ENCODE measurements around the gene DCUN1D5.
"Not testable (repeated sequence)": the region's sequence is repeated elsewhere in the genome, so short reads cannot be mapped to it uniquely, and the experiment has no call there.

DCUN1D5 gene

DNA sequence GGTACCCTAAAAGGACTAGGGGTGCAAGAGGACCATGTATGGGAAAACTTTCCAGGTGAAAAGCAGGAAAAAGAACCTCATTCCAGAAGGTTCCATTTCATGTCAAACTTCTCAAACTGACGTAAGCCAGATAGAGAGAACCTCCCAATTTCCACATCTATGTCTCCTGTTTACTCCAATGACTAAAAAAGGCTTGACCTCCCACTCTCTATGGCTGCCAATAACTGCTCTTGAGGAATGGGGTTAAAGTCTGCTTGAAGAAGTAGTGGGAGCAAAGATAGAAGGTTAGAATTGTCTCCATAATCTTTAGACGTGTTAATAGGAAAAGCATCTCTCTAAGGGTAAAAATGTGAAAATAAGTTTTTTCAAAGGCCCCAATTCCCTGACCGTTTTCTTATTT is 38.0 kb downstream of the DCUN1D5 start:
- no peak for DNase-seq

DNA sequence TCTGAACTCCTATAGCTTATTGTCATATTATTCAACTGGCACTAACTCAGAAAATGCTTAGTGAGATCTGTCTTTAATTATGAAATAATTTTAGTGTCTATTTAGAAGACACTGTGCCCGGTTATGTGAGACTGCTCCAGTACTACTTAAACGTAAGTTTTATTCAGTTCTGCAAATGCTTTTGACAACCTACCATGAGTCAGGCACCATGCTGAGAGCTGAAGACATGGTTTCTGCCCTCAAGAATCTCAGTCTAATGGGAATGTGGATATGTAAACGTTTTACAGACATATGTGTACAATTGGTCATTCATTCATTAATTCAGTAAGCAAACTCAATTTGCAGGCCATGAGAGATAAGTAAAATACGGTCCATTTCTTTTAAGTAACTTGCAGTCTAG is 40.0 kb downstream of the DCUN1D5 start:
- DNase-seq, result no peak

DNA sequence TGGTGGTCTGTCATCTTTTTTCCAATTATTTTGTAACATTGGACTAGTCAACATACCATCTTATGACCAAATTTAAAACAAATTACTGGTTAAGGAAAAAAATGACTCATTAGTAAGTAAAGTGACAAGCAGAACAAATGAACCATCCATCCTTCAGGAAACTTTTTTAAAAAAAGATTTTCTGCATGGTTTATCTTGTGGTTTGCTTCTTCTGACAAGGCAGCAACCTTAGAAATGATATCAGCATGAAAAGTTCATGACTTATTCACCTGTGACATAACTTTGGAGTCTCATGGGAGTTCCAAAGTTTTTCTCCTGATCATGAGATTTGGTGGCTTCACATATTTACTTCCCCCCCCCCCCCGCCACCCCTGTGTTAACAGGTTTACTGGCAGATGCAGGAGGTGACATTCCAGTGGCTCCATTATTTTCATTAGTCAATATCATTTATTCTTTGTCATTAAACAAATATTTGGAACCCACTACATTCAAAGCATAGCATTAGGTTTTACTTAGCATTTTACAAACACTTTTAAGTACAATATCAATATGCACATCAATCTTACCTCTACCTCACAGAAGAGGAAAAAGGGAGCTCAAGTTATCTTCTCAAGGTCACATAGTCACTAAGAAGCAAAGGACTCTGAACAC is 40.7 kb downstream of the DCUN1D5 start:
- DNase-seq, result no peak

DNA sequence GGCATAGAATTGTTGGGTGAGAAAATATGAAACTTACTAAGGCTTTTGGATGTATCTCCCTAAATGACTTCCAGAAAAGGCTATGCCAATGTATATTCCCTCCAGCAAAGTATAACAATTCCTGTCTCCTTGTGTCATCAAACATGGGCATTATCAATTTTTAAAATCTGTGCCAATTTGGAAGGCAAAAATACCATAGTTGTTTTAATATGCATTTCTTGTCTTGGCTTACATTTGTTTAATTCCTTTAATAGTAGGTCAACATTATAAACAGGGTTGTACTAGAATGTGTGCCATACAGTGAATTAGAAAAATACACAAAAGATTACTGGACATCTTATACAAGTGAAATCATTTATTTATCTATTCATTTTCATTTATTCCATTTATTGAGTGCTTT is 41.6 kb downstream of the DCUN1D5 start:
- no peak for DNase-seq

DNA sequence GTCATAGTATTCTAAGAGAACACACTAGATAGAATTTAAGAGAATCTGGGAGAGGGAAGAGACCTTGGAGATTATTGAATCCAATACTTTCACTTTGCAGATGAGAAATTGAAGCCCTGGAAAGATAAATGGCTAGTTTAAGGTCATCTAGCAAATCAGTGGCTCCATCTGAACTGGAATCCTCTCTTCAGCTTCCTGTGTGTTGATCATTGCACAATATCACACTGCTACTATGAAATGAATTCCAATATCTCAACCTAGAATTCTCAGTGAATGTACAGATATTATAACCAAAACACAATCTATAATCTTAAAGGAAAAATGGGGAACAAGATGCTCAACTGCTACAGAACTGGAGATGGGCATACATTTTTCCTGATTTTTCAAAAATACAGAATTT is 44.1 kb downstream of the DCUN1D5 start:
- DNase-seq, result no peak

DNA sequence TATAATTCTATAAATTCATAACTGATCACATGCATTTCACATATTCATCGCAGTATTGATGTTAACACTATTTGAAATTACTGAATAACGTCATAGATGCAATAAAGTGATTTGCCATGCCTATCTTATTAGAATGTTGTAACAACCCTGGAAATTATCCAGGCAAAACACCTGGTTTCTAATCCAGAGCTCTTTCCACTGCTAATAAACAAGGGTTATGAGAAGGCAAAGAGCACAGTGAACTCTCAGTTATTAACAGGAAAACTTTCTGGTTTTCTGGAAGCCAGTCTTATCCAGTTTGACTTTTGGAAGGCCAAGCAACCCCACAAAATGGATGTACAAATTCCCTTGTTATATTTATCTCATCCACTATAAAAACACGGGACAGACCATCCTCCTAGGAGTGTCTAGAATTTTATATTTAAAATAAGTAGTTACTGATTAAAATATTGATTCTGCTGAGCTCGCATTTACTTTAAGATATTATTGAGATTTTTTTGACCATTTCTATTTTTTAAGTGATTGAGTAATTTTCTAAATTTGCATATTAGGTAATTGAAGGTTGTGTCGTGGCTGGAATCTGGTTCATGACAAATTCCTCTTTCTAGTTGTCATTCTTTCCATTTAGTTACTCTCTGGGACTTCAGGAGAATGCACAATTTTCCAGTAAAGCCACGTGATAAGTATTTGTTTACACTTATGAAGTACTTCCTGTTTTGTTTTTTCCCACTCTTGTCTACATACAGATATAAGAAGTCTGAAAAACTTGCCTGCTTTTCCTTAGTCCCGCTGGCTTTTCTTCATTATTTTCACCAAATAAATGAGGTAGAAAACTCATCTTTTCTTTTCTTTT is 47.9 kb downstream of the DCUN1D5 start:
- no peak for DNase-seq

DNA sequence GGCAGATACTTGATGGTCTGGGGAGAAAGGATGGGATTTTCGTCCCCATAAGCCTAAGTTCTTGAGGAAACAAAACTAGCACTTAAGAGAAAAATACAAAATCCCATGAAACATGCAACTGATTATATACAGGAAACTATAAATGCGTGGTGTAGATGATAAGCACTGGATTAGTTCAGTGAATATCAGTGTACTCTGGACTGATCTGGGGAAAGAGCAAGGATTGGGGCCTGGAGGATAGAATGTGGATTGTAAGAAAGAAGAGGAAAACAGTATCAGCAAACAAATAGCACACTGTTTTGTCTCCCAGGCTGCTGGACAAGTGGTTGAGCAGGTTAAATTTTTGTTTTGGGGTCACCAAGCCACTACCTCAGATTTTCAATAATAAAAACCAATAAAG is 49.8 kb downstream of the DCUN1D5 start:
- DNase-seq, result no peak

DNA sequence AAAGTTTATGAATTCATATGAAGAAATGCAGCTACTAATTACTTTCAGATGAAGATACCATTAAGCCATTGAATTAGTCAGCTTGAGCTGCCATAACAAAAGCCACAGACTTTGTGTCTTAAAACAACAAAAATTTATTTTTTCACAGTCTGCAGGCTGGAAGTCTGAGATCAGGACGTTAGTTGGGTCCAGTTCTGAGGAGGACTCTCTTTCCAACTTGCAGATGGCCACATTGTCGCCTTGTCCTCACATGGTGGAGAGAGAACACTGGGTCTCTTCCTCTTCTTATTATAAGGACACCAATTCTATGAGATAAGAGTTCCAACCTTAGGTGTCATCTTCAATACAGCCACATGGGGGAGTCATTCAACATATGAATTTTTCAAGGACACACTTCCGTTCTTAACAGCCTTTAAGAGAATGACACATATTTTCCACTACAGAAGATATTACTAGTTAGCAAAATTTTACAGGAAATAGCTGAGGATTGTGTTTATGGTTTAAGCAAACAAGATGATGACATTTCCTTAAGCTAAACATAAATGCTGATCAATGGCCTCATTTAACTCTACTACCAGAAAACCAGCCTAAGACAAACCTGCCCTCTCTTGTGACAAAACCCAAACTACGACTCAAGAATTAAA is 56.0 kb downstream of the DCUN1D5 start:
- DNase-seq, result no peak

DNA sequence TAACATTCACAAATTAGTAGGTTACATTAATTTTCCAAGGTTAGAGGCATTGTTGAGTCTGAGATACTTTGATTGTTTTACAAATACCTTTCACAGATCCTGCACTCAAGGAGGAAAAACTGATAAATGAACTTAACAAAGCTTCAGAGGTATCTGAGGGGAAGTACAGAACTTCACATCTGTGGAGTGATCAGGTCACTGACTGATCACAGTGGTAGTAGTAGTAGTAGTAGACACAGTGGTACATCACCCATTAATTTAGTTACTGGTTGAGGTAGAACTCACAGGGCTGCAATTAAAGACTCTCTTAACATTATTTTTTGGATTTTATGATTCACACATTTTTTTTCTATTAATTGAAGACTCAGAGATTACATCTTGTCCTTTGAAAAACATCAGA is 56.7 kb downstream of the DCUN1D5 start:
- DNase-seq, result no peak

DNA sequence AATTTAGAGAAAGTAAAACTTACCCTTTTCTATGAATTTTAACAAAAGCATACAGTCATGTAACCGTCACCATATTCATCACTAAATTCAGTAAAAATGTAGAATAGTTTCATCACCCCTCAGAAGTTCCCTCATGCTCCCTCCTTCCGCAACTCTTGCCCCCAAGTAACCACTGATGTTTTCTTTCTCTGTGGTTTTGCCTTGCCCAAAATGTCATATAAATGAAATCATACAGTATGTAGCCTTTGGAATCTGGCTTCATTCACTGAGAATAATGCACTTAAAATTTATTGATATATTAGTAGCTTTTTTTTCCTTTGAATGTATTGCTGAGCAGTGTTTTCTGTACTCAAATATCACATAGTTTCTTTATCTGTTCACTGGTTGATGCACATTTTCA is 60.1 kb downstream of the DCUN1D5 start:
- DNase-seq, result no peak

DNA sequence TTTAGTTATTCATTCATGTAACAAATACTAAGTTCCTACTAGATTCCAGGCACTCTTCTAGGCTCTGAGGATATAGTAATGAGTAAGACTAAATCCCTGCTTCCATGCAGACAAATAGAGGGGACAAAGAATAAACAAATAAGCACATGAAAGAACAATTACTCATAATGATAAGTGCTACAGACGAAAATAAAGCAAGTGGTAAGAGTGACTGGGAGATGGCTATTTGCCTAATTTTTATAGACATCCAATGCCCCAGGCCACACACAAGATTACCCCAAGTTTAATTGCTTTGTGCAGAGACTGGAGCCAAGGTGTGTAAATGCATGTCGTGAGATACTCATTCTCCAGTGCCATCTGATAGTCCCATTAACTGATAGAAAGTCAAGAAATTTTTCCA is 62.6 kb downstream of the DCUN1D5 start:
- no peak for DNase-seq

DNA sequence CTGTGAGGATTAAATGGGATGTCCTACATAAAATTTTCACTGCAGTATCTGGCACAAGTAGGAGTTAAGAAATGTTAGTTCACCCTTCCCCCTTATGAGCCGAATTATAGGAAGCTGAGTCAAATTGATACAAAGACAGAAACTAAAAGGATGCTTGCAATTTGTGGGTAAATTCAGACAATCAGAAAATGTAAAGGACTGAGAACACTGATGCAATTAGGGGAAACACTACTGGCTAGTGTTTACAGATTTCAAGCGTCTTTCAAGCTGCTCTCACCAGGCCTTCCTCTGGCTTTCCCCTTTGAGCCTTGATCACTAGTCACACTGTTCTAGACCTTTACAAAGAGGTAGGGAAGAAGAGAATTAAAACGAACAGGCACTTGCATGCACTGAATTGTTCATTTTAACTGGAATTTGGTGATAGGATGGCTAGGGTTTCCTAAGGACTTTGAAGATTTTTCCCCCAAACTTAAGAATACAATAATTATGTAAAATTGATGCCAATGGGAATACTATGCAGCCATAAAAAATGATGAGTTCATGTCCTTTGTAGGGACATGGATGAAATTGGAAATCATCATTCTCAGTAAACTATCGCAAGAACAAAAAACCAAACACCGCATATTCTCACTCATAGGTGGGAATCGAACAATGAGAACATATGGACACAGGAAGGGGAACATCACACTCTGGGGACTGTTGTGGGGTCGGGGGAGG is 63.5 kb downstream of the DCUN1D5 start:
- DNase-seq, result not testable (repeated sequence)

DNA sequence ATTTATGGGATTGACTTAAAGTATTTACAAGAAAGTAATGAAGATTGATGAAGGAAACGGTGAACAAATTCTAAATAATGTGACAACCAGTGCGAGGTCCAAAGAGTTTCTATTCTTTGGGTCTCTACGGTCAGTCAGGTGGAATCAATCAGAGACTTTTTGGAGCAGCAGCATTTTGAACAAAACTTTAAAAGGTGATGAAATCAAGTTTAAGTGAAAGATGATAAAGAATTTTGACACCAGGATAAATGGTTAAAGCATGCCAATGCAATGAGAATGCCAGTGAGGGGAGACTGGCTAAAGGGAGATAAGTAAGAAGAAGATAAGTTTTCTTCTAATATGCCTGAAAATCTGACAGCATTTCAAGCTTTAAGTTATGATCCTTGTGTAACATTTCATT is 67.9 kb downstream of the DCUN1D5 start:
- no peak for DNase-seq

DNA sequence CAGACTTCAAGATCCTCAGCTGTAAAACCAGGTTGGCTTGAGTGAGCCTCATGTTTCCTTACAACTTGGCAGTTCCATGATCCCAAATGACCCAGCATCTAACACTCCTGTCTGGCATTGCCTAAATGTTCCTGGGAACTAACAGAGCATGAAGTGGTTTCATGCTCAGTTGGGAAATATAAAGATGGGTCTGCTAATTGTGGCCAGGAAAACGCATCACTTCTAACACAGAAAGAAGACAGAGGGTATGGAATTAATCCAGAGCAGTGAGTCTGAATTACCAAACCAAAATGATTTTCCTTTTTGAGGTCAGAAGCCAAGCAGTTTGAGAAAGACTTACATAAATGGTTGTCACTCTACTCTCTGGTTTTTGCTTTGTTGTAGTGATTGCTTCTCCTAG is 75.9 kb downstream of the DCUN1D5 start:
- no peak for DNase-seq

DNA sequence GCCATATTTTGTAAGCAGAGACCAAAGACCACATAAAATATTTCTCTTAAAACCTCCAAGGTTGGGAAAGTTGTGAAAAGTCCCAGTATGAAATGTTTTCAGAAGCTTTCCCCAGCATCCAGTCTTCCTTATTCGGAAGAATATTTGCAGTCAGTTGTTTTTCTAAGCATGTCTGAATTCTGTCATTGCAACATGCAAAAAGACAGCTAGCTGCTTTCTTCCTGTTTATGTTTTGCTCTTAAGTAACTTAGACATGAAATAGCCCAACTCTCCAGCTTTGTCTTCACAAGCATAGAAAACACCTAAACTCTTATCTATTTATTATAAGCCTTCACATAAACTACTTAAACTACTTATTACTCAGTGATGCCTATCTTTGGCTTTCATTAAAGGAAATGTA is 78.5 kb downstream of the DCUN1D5 start:
- no peak for DNase-seq

Measured in activated CD8-positive, alpha-beta memory T cell treated with anti-CD3 and anti-CD28 coated beads, Interleukin-2, amount 50 U/mL, for 48 hours (primary cell).